ENCODE results near the gene NUDT2.

- TF ChIP-seq CTCF (conservative IDR thresholded peaks at IDR 0.05; ENCODE audit: low read depth, low read length), result no peak
- no peak for TF ChIP-seq EZH2 (IDR thresholded peaks at IDR 0.05; ENCODE audit: low read length, unreplicated experiment)
Measured at GRCh38 chr9:34381323-34381722, 52.0 kb downstream of the NUDT2 start.
